ENCODE measurements around the gene SLC23A2. TPM values are rescaled to one million over a fixed set of nuclear protein-coding genes. Genes with fewer than 3 reads are reported as not detected.
"Not testable (repeated sequence)": the region's sequence is repeated elsewhere in the genome, so short reads cannot be mapped to it uniquely, and the experiment has no call there.

The SLC23A2 gene
- 28.5 and 31.5 TPM in 2 replicates for total RNA-seq

GRCh38 chr20:5001174-5002076 lies at the start of gene SLC23A2:
Gene SLC23A2, minus strand, starts transcription at chr20:5001510. Its CDS starts 68,948 bp downstream, at chr20:4932562.
- H3K4me3 Mint-ChIP-seq: peak within 1 kb of the TSS; percentile 97
- peaks cover 29% of the 10 kb centered on the region for H3K4me1 Mint-ChIP-seq (ENCODE audit: low read depth)
- peaks cover 7% of the 10 kb centered on the region for H3K27me3 Mint-ChIP-seq (ENCODE audit: insufficient read depth)
- peak within 1 kb of the TSS; percentile 97 for H3K27ac Mint-ChIP-seq
- DNase-seq (ENCODE audit: low spot score): peak; percentile 51
- intact Hi-C loops (cut with micrococcal nuclease): loop anchor here (1.0 to 5.0 kb wide), 4 partner anchors 12 to 99 kb away; no protein-coding TSS in a partner anchor
- H3K9me3 Mint-ChIP-seq: no peaks in the 10 kb centered on the region
- peaks cover 9% of the 10 kb centered on the region for H3K36me3 Mint-ChIP-seq (ENCODE audit: low read depth)

- H3K27ac Mint-ChIP-seq: no peak overlapping the region
- intact Hi-C loops (cut with micrococcal nuclease): no loop called here
Observed at GRCh38 chr20:5046656-5047339, 45.5 kb upstream of the SLC23A2 start.

GRCh38 chr20:5045906-5046305 lies 44.6 kb upstream of the SLC23A2 start:
- Mint-ChIP-seq H3K27ac (no peak overlapping the region), H3K9me3 (no peaks in the 10 kb centered on the region), H3K27me3 (ENCODE audit: insufficient read depth) (peaks cover 19% of the 10 kb centered on the region), H3K36me3 (ENCODE audit: low read depth) (no peaks in the 10 kb centered on the region), H3K4me1 (ENCODE audit: low read depth) (no peaks in the 10 kb centered on the region), H3K4me3 (no peak overlapping the region)
- no peak for DNase-seq (ENCODE audit: low spot score)
- intact Hi-C loops (cut with micrococcal nuclease): no loop called here

More at GRCh38 chr20:5046656-5047339, 45.5 kb upstream of the SLC23A2 start:
- peaks cover 19% of the 10 kb centered on the region for H3K27me3 Mint-ChIP-seq (ENCODE audit: insufficient read depth)
- no peak overlapping the region for H3K4me3 Mint-ChIP-seq
- no peaks in the 10 kb centered on the region for H3K4me1 Mint-ChIP-seq (ENCODE audit: low read depth)
- DNase-seq (ENCODE audit: low spot score): no peak
- H3K9me3 Mint-ChIP-seq: no peaks in the 10 kb centered on the region
- no peaks in the 10 kb centered on the region for H3K36me3 Mint-ChIP-seq (ENCODE audit: low read depth)

- intact Hi-C loops (cut with micrococcal nuclease): no loop called here
- DNase-seq (ENCODE audit: low spot score): no peak
- no peak overlapping the region for H3K4me3 Mint-ChIP-seq
- H3K27me3 Mint-ChIP-seq (ENCODE audit: insufficient read depth): peaks cover 17% of the 10 kb centered on the region
- no peak overlapping the region for H3K27ac Mint-ChIP-seq
- peaks cover 3% of the 10 kb centered on the region for H3K4me1 Mint-ChIP-seq (ENCODE audit: low read depth)
- H3K36me3 Mint-ChIP-seq (ENCODE audit: low read depth): no peaks in the 10 kb centered on the region
- no peaks in the 10 kb centered on the region for H3K9me3 Mint-ChIP-seq
Observed at GRCh38 chr20:5044075-5044620, 42.8 kb upstream of the SLC23A2 start.

GRCh38 chr20:5041433-5041832 lies 40.1 kb upstream of the SLC23A2 start:
- peaks cover 4% of the 10 kb centered on the region for H3K4me1 Mint-ChIP-seq (ENCODE audit: low read depth)
- H3K27me3 Mint-ChIP-seq (ENCODE audit: insufficient read depth): peaks cover 12% of the 10 kb centered on the region
- no peak overlapping the region for H3K27ac Mint-ChIP-seq
- H3K36me3 Mint-ChIP-seq (ENCODE audit: low read depth): no peaks in the 10 kb centered on the region
- H3K4me3 Mint-ChIP-seq: no peak overlapping the region
- intact Hi-C loops (cut with micrococcal nuclease): no loop called here
- DNase-seq (ENCODE audit: low spot score): no peak
- H3K9me3 Mint-ChIP-seq: no peaks in the 10 kb centered on the region

- no peaks in the 10 kb centered on the region for H3K36me3 Mint-ChIP-seq (ENCODE audit: low read depth)
- peaks cover 4% of the 10 kb centered on the region for H3K4me1 Mint-ChIP-seq (ENCODE audit: low read depth)
- peaks cover 4% of the 10 kb centered on the region for H3K27me3 Mint-ChIP-seq (ENCODE audit: insufficient read depth)
- H3K4me3 Mint-ChIP-seq: no peak overlapping the region
- DNase-seq (ENCODE audit: low spot score): no peak
- intact Hi-C loops (cut with micrococcal nuclease): no loop called here
- no peaks in the 10 kb centered on the region for H3K9me3 Mint-ChIP-seq
- H3K27ac Mint-ChIP-seq: no peak overlapping the region
Observed at GRCh38 chr20:5040345-5040744, 39.0 kb upstream of the SLC23A2 start.

- intact Hi-C loops (cut with micrococcal nuclease): loop anchor here (1.0 kb wide), 1 partner anchor 9 kb away; no protein-coding TSS in a partner anchor
Observed at GRCh38 chr20:5039889-5040288, 38.6 kb upstream of the SLC23A2 start.

GRCh38 chr20:5039255-5039657 lies 37.9 kb upstream of the SLC23A2 start:
- no peak overlapping the region for H3K27ac Mint-ChIP-seq
- no peaks in the 10 kb centered on the region for H3K36me3 Mint-ChIP-seq (ENCODE audit: low read depth)
- no peak for DNase-seq (ENCODE audit: low spot score)
- no peaks in the 10 kb centered on the region for H3K9me3 Mint-ChIP-seq
- H3K4me1 Mint-ChIP-seq (ENCODE audit: low read depth): peaks cover 4% of the 10 kb centered on the region
- no peaks in the 10 kb centered on the region for H3K27me3 Mint-ChIP-seq (ENCODE audit: insufficient read depth)
- intact Hi-C loops (cut with micrococcal nuclease): loop anchor here (1.0 kb wide), 1 partner anchor 8 kb away; no protein-coding TSS in a partner anchor
- H3K4me3 Mint-ChIP-seq: no peak overlapping the region

More at GRCh38 chr20:5039889-5040288, 38.6 kb upstream of the SLC23A2 start:
- H3K4me1 Mint-ChIP-seq (ENCODE audit: low read depth): peaks cover 4% of the 10 kb centered on the region
- no peak for DNase-seq (ENCODE audit: low spot score)
- no peaks in the 10 kb centered on the region for H3K9me3 Mint-ChIP-seq
- no peaks in the 10 kb centered on the region for H3K36me3 Mint-ChIP-seq (ENCODE audit: low read depth)
- H3K4me3 Mint-ChIP-seq: no peak overlapping the region
- H3K27me3 Mint-ChIP-seq (ENCODE audit: insufficient read depth): peaks cover 2% of the 10 kb centered on the region
- H3K27ac Mint-ChIP-seq: no peak overlapping the region

GRCh38 chr20:5036828-5037227 lies 35.5 kb upstream of the SLC23A2 start:
- H3K4me3 Mint-ChIP-seq: no peak overlapping the region
- H3K9me3 Mint-ChIP-seq: no peaks in the 10 kb centered on the region
- H3K36me3 Mint-ChIP-seq (ENCODE audit: low read depth): no peaks in the 10 kb centered on the region
- intact Hi-C loops (cut with micrococcal nuclease): no loop called here
- no peaks in the 10 kb centered on the region for H3K27me3 Mint-ChIP-seq (ENCODE audit: insufficient read depth)
- peaks cover 4% of the 10 kb centered on the region for H3K4me1 Mint-ChIP-seq (ENCODE audit: low read depth)
- no peak overlapping the region for H3K27ac Mint-ChIP-seq
- DNase-seq (ENCODE audit: low spot score): no peak

- H3K4me3 Mint-ChIP-seq; H3K27me3 Mint-ChIP-seq (ENCODE audit: insufficient read depth); H3K9me3 Mint-ChIP-seq; intact Hi-C loops (cut with micrococcal nuclease); H3K4me1 Mint-ChIP-seq (ENCODE audit: low read depth); H3K27ac Mint-ChIP-seq; DNase-seq (ENCODE audit: low spot score); H3K36me3 Mint-ChIP-seq (ENCODE audit: low read depth): not testable (repeated sequence)
Observed at GRCh38 chr20:5035518-5035917, 34.2 kb upstream of the SLC23A2 start.

- no peaks in the 10 kb centered on the region for H3K27me3 Mint-ChIP-seq (ENCODE audit: insufficient read depth)
- DNase-seq (ENCODE audit: low spot score): no peak
- no peak overlapping the region for H3K4me3 Mint-ChIP-seq
- H3K36me3 Mint-ChIP-seq (ENCODE audit: low read depth): no peaks in the 10 kb centered on the region
- H3K27ac Mint-ChIP-seq: no peak overlapping the region
- no peaks in the 10 kb centered on the region for H3K9me3 Mint-ChIP-seq
- intact Hi-C loops (cut with micrococcal nuclease): no loop called here
- H3K4me1 Mint-ChIP-seq (ENCODE audit: low read depth): no peaks in the 10 kb centered on the region
Observed at GRCh38 chr20:5033566-5033965, 32.3 kb upstream of the SLC23A2 start.

- H3K4me3 Mint-ChIP-seq; H3K27ac Mint-ChIP-seq; H3K36me3 Mint-ChIP-seq (ENCODE audit: low read depth); DNase-seq (ENCODE audit: low spot score); H3K4me1 Mint-ChIP-seq (ENCODE audit: low read depth); H3K27me3 Mint-ChIP-seq (ENCODE audit: insufficient read depth); H3K9me3 Mint-ChIP-seq: not testable (repeated sequence)
- intact Hi-C loops (cut with micrococcal nuclease): loop anchor here (1.0 kb wide), 1 partner anchor 8 kb away; no protein-coding TSS in a partner anchor
Observed at GRCh38 chr20:5031701-5032100, 30.4 kb upstream of the SLC23A2 start.

- no peaks in the 10 kb centered on the region for H3K36me3 Mint-ChIP-seq (ENCODE audit: low read depth)
- no peaks in the 10 kb centered on the region for H3K9me3 Mint-ChIP-seq
- H3K4me1 Mint-ChIP-seq (ENCODE audit: low read depth): no peaks in the 10 kb centered on the region
- DNase-seq (ENCODE audit: low spot score): no peak
- no peak overlapping the region for H3K4me3 Mint-ChIP-seq
- intact Hi-C loops (cut with micrococcal nuclease): loop anchor here (1.0 kb wide), 1 partner anchor 8 kb away; no protein-coding TSS in a partner anchor
- no peaks in the 10 kb centered on the region for H3K27me3 Mint-ChIP-seq (ENCODE audit: insufficient read depth)
- H3K27ac Mint-ChIP-seq: no peak overlapping the region
Observed at GRCh38 chr20:5031206-5031557, 29.9 kb upstream of the SLC23A2 start.
